SJSA1 (cell line): ENCODE measurements around the gene UNCX. TPM values are rescaled to one million over a fixed set of nuclear protein-coding genes. Genes with fewer than 3 reads are reported as not detected.

Experiments used
- DNase-seq, 2 experiments: peaks; one replicate each; pipeline ENCODE4 v3.0.0-alpha.2; 2015 to 2020; ENCODE audit warnings: low spot score in 2 of 2, low read depth in 1 of 2
- H3K27ac ChIP-seq: fragments of 250-450 bp; sonication (Bioruptor Pico); 2 replicates; pipeline ENCODE4 v1.5.1; 2020; ENCODE audit warnings: mild to moderate bottlenecking, moderate library complexity
- H3K27me3 ChIP-seq: fragments of 250-450 bp; sonication (Bioruptor Pico); replicated peaks from 2 replicates; pipeline ENCODE4 v1.5.1; 2020; ENCODE audit warnings: mild to moderate bottlenecking, moderate library complexity
- H3K36me3 ChIP-seq: fragments of 250-450 bp; sonication (Bioruptor Pico); 2 replicates; pipeline ENCODE4 v1.5.1; 2020; ENCODE audit warnings: mild to moderate bottlenecking
- H3K4me1 ChIP-seq: fragments of 250-450 bp; sonication (Bioruptor Pico); replicated peaks from 2 replicates; pipeline ENCODE4 v1.6.1; 2021; ENCODE audit warnings: mild to moderate bottlenecking
- H3K4me3 ChIP-seq: fragments of 250-450 bp; sonication (Bioruptor Pico); 2 replicates; pipeline ENCODE4 v1.5.1; 2020; ENCODE audit warnings: mild to moderate bottlenecking
- H3K9me3 ChIP-seq: fragments of 250-450 bp; sonication (Bioruptor Pico); replicated peaks from 2 replicates; pipeline ENCODE4 v1.5.1; 2020; ENCODE audit warnings: mild to moderate bottlenecking
- total RNA-seq: library from RNA; depleted of rRNA; stranded (reverse); fragments of >200 nt; shearing (Covaris generic); gene quantifications from 2 replicates; pipeline ENCODE4 v1.2.3, GENCODE V29; 2014

UNCX gene
- total RNA-seq, 1 experiment from 2014 or later, result not detected

- DNase-seq, result no peak
- Histone ChIP-seq H3K4me3 (no peak overlapping the region), H3K36me3 (no peaks in the 10 kb centered on the region), H3K4me1 (no peaks in the 10 kb centered on the region), H3K27me3 (peaks cover 84% of the 10 kb centered on the region), H3K27ac (no peak overlapping the region), H3K9me3 (no peaks in the 10 kb centered on the region)
These were observed 7.3 kb downstream of the UNCX start for GRCh38 chr7:1239803-1240516.

GRCh38 chr7:1240517-1241257 is 8.0 kb downstream of the UNCX start:
- DNase-seq, result no peak
- Histone ChIP-seq H3K36me3 (no peaks in the 10 kb centered on the region), H3K27ac (no peak overlapping the region), H3K4me3 (no peak overlapping the region), H3K27me3 (peaks cover 84% of the 10 kb centered on the region), H3K4me1 (no peaks in the 10 kb centered on the region), H3K9me3 (no peaks in the 10 kb centered on the region)

- H3K27ac ChIP-seq, result no peak overlapping the region
- no peaks in the 10 kb centered on the region for H3K36me3 ChIP-seq
- DNase-seq, result no peak
- no peaks in the 10 kb centered on the region for H3K9me3 ChIP-seq
- H3K4me3 ChIP-seq, result no peak overlapping the region
- H3K27me3 ChIP-seq, result peaks cover 88% of the 10 kb centered on the region
- no peaks in the 10 kb centered on the region for H3K4me1 ChIP-seq
These were observed 8.6 kb downstream of the UNCX start for GRCh38 chr7:1241258-1241602.

GRCh38 chr7:1241603-1242255 is 9.1 kb downstream of the UNCX start:
- H3K27ac ChIP-seq, result no peak overlapping the region
- H3K36me3 ChIP-seq, result no peaks in the 10 kb centered on the region
- no peak for DNase-seq
- no peak overlapping the region for H3K4me3 ChIP-seq
- H3K27me3 ChIP-seq, result peaks cover 93% of the 10 kb centered on the region
- H3K4me1 ChIP-seq, result no peaks in the 10 kb centered on the region
- H3K9me3 ChIP-seq, result no peaks in the 10 kb centered on the region

- Histone ChIP-seq H3K36me3 (no peaks in the 10 kb centered on the region), H3K27ac (no peak overlapping the region), H3K4me1 (no peaks in the 10 kb centered on the region), H3K9me3 (no peaks in the 10 kb centered on the region), H3K4me3 (no peak overlapping the region), H3K27me3 (peaks cover 93% of the 10 kb centered on the region)
- no peak for DNase-seq
These were observed 9.6 kb downstream of the UNCX start for GRCh38 chr7:1242256-1242605.

- Histone ChIP-seq H3K27ac (no peak overlapping the region), H3K4me1 (no peaks in the 10 kb centered on the region), H3K9me3 (no peaks in the 10 kb centered on the region), H3K27me3 (peaks cover 95% of the 10 kb centered on the region), H3K36me3 (no peaks in the 10 kb centered on the region), H3K4me3 (no peak overlapping the region)
- DNase-seq, result no peak
These were observed 10.1 kb downstream of the UNCX start for GRCh38 chr7:1242606-1243289.

GRCh38 chr7:1243290-1243963 is 10.8 kb downstream of the UNCX start:
- Histone ChIP-seq H3K36me3 (no peaks in the 10 kb centered on the region), H3K4me3 (no peak overlapping the region), H3K27me3 (peaks cover 97% of the 10 kb centered on the region), H3K27ac (no peak overlapping the region), H3K4me1 (no peaks in the 10 kb centered on the region), H3K9me3 (no peaks in the 10 kb centered on the region)
- no peak for DNase-seq

GRCh38 chr7:1243964-1244416 is 11.3 kb downstream of the UNCX start:
- Histone ChIP-seq H3K4me3 (no peak overlapping the region), H3K9me3 (no peaks in the 10 kb centered on the region), H3K27ac (no peak overlapping the region), H3K27me3 (peaks cover 96% of the 10 kb centered on the region), H3K4me1 (no peaks in the 10 kb centered on the region), H3K36me3 (no peaks in the 10 kb centered on the region)
- no peak for DNase-seq

- no peaks in the 10 kb centered on the region for H3K4me1 ChIP-seq
- DNase-seq, result no peak
- H3K9me3 ChIP-seq, result no peaks in the 10 kb centered on the region
- peaks cover 91% of the 10 kb centered on the region for H3K27me3 ChIP-seq
- H3K27ac ChIP-seq, result no peak overlapping the region
- H3K36me3 ChIP-seq, result no peaks in the 10 kb centered on the region
- H3K4me3 ChIP-seq, result no peak overlapping the region
These were observed 12.2 kb downstream of the UNCX start for GRCh38 chr7:1244700-1245523.

- Histone ChIP-seq H3K27me3 (peaks cover 93% of the 10 kb centered on the region), H3K9me3 (no peaks in the 10 kb centered on the region), H3K4me3 (no peak overlapping the region), H3K36me3 (no peaks in the 10 kb centered on the region), H3K27ac (no peak overlapping the region), H3K4me1 (no peaks in the 10 kb centered on the region)
- DNase-seq, result no peak
These were observed 12.9 kb downstream of the UNCX start for GRCh38 chr7:1245524-1246050.

GRCh38 chr7:1246160-1246870 is 13.6 kb downstream of the UNCX start:
- H3K4me1 ChIP-seq, result no peaks in the 10 kb centered on the region
- peaks cover 93% of the 10 kb centered on the region for H3K27me3 ChIP-seq
- H3K9me3 ChIP-seq, result no peaks in the 10 kb centered on the region
- no peak overlapping the region for H3K27ac ChIP-seq
- no peaks in the 10 kb centered on the region for H3K36me3 ChIP-seq
- H3K4me3 ChIP-seq, result no peak overlapping the region
- no peak for DNase-seq

- Histone ChIP-seq H3K27ac (no peak overlapping the region), H3K9me3 (no peaks in the 10 kb centered on the region), H3K27me3 (peaks cover 93% of the 10 kb centered on the region), H3K4me3 (no peak overlapping the region), H3K36me3 (no peaks in the 10 kb centered on the region), H3K4me1 (no peaks in the 10 kb centered on the region)
- no peak for DNase-seq
These were observed 14.3 kb downstream of the UNCX start for GRCh38 chr7:1246871-1247526.
